GOT3 (cell line): ENCODE measurements around the gene SMYD5.
"Not testable (repeated sequence)": the region's sequence is repeated elsewhere in the genome, so short reads cannot be mapped to it uniquely, and the experiment has no call there.

Experiments used
- DNase-seq: peaks from one replicate; lab custom pipeline; 2025; ENCODE audit warnings: mixed read lengths; lab: John Stamatoyannopoulos, UW

The SMYD5 gene

GRCh38 chr2:73259704-73260337 is 45.8 kb downstream of the SMYD5 start:
- DNase-seq, result no peak

- no peak for DNase-seq
Measured at GRCh38 chr2:73260338-73260984, 46.4 kb downstream of the SMYD5 start.

DNA sequence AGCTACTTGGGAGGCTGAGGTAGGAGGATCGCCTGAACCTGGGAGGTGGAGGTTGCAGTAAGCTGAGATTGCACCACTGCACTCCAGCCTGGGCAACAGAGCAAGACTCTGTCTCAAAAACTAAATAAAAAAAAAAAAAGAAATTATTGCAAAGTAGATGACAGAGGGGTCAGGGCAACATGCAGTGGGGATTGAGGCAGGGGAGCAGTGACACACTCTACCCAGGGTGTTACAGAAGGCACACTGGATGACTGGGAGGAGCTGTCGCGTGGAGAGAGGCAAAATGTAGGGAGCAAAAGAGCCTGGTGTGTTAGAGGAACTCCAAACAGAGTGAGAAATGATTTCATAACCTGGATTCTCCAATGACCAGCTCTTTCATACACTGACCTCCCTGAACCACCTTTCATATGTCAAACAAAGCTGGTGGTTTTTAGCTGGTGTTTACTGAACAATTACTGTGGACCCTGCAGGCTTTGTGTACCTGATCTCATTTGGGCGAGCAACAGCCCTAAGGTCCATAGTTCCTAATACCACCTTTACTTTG is 48.1 kb downstream of the SMYD5 start:
- no peak for DNase-seq

GRCh38 chr2:73262691-73263429 is 48.8 kb downstream of the SMYD5 start:
- DNase-seq, result not testable (repeated sequence)

- DNase-seq, result no peak
Measured at GRCh38 chr2:73263540-73264331, 49.7 kb downstream of the SMYD5 start.

GRCh38 chr2:73264332-73264606 is 50.2 kb downstream of the SMYD5 start:
- no peak for DNase-seq

GRCh38 chr2:73264783-73265182 is 50.7 kb downstream of the SMYD5 start:
- DNase-seq, result no peak

DNA sequence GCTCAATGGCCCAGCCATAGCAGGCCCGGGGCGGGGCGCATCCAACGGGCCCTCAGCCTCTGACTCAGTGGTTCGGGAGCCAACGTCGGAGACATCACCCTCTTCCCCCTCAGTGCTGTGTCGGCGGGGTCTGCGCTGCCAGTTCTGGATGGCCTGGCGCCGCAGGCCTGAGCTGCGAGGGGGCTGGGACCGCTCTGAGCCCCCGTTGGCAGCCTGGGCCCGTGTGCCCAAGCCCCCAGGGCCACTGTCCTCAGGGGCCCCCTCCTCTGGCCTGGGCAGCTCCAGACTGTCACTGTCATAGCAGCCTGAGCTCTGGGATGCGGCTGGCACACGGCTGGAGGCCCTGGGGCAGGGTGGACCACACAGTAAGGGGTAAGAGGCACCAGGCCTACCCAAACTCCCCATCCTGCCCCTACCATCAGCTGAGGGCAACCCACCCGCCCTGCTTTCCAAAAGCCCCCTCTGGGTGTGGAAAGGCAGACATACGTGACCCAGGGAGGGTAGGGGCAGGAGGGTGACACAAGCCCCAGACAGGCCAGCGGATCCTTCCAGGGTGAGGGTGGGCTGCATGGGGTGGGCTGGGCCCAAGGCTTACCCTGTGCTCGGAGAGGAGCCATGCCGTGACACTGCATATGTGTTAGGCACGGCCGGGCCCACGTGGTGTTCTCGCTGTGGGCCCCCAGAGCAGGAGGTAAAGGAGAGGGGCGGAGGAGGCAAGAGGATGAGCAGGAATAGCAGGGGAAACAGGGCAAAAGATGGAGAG is 51.4 kb downstream of the SMYD5 start:
- no peak for DNase-seq

- DNase-seq, result no peak
Measured at GRCh38 chr2:73266061-73266901, 52.2 kb downstream of the SMYD5 start.

- DNase-seq, result no peak
Measured at GRCh38 chr2:73267008-73267407, 53.0 kb downstream of the SMYD5 start.

DNA sequence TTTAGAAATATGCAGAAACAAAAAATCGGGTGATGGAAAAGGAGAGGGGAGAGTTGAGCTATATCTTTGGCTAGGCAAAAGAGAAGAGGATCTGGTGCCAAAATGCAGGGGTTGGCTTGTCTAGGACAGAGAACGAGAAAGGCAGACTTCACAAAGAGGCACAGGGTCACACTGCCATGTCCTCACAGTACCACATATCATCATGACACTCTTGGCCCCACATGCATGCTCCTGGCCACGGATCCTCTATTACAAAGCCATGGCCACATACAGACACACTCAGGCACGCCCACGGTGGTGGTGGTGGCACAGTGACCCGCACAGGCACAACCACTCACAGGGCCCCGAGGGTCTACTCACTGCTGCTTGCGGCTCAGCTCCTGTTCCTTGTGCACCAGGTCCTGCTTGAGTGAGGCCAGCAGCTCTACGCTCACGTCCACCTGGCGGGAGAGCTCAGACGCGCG is 54.4 kb downstream of the SMYD5 start:
- DNase-seq, result no peak

GRCh38 chr2:73268830-73269685 is 55.0 kb downstream of the SMYD5 start:
- DNase-seq, result no peak

DNA sequence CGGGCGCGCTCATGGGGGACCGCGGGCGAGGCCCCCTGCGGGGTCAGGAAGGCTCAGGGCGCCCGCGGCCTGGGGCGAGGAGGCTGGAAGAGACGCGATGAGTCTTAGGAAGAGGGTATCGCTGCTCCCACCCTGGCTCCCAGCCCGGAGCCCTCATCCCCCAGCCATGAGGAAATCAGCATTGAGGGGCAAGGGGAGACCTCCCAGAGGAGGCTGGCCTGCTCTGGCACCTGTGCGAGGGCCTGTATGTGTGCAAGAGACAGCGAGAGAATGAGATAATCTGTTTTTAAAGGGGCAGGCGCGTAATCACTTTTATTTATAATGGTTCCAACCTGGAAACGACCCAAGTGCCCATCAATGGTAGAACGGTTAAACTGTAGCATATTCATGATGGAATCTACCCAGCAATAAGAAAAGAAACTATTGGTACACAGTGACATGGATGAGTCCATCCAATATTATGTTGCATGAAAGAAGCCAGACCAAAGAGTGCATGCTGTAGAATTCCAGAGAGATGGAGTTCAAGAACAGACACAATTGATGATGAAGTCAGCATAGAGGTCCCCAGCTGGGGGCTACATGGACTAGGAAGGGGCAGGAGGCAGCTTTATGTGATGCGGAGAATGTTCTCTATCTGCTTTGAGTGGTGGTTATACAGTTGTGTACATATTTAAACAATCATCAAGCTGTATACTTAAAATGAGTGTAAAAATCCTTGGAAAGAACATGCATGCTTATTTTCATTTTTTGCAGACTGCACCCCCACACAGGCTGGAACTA is 55.8 kb downstream of the SMYD5 start:
- DNase-seq, result no peak

DNA sequence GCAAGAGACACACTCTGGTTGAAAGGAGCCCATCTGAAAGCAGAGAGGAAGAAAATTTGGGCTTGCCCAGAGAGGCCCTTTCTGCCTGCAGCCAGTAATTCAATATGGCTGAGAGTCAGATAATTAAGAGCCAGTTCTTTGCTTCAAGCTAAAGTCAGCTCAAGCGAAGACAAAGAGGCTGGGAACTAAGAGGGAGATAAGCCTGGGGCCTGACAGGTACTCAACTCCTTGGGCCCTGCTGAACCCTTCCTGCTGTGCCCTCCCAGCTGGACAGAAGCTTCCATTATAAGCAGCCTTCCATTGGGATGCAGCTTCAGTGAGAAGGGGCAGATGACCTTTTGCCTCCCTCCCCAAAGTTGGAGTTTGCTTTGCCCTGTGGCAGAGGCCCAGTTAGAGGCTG is 58.2 kb downstream of the SMYD5 start:
- no peak for DNase-seq
